GM12891 (cell line): ENCODE results near the gene DENND1C.

Source experiments
- POLR2A ChIP-seq: IDR thresholded peaks from 2 replicates; pipeline ENCODE4 v1.6.1; 2011; ENCODE audit warnings: low read depth, low read length, control low read depth
- SPI1 ChIP-seq: IDR thresholded peaks from 2 replicates; pipeline ENCODE4 v1.6.1; 2011; ENCODE audit warnings: low read depth, low read length, control low read depth

DNA sequence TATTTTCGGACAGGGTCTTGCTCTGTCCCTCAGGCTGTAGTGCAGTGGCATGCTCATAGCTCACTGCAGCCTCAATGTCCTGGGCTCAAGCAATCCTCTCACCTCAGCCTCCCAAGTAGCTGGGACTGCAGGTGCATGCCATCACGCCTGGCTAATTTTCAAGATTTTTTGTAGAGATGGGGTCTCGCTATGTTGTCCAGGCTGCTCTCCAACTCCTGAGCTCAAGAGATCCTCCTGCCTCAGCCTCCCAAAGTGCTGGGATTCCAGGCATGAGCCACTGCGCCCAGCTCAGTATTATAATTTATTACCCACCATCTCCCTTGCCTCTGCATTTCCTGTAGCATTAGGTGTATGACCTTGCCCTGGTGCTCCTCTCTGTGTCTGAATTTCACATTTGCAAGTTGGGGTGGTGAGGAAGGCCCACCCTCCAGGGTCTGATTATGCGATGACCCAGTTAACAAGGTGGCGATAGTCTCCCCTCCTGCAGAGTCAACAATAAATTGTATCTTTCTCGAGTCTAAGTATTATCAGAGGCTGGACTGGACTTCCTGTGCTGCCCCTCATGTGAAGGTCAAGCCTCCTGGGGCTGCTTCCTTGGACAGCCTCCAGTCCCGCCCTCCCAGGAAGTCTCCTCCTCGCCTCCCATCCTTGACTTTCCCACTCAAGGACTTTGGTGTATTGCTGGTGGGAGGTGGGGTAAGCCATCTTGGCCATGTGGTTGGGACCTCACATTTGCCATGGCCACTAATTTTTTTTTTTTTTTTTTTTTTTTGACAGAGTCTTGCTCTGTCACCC, 22.0 kb upstream of the DENND1C start:
- TF ChIP-seq POLR2A (no peak), SPI1 (no peak)
